K562 (cell line): ENCODE data around the gene PASD1. TPM values are rescaled to one million over a fixed set of nuclear protein-coding genes. Genes with fewer than 3 reads are reported as not detected.

Experiments
- BHLHE40 ChIP-seq: IDR thresholded peaks from 2 replicates; pipeline ENCODE4 v1.6.1; 2011; ENCODE audit warnings: low read length, improper control_type of control experiment
- CBX5 ChIP-seq: IDR thresholded peaks from 2 replicates; pipeline ENCODE4 v1.6.1; 2014; ENCODE audit warnings: low read depth, borderline replicate concordance
- CC2D1A ChIP-seq: fragments of 450-650 bp; IDR thresholded peaks from 2 replicates; pipeline ENCODE4 v1.6.1; 2017; ENCODE audit warnings: mild to moderate bottlenecking
- CHAMP1 ChIP-seq: fragments of 450-650 bp; IDR thresholded peaks from 2 replicates; pipeline ENCODE4 v1.6.1; 2016; ENCODE audit warnings: mild to moderate bottlenecking
- GABPA ChIP-seq: fragments of 200-800 bp; sonication (Bioruptor generic); conservative IDR thresholded peaks from 2 replicates; pipeline ENCODE4 v1.6.1; 2016; ENCODE audit warnings: low read depth, missing genetic modification characterization, missing compliant biosample characterization
- MCM2 ChIP-seq: fragments of 450-650 bp; IDR thresholded peaks from 2 replicates; pipeline ENCODE4 v1.6.1; 2017; ENCODE audit warnings: low read depth, mild to moderate bottlenecking
- MED1 ChIP-seq: sonication (generic); formaldehyde crosslinking; IDR thresholded peaks from 2 replicates; pipeline ENCODE4 v1.8.1; 2023; ENCODE audit warnings: missing genetic modification reagents, borderline replicate concordance
- RAD51 ChIP-seq: fragments of 450-650 bp; IDR thresholded peaks from 2 replicates; pipeline ENCODE4 v1.7.1; 2016; ENCODE audit warnings: low read depth, mild to moderate bottlenecking, borderline replicate concordance
- RBM15 ChIP-seq: fragments of 200-400 bp; formaldehyde crosslinking; IDR thresholded peaks from 2 replicates; pipeline ENCODE4 v1.6.1; 2018; ENCODE audit warnings: mild to moderate bottlenecking, low read length, moderate library complexity; ENCODE audit not compliant: insufficient read depth
- RERE ChIP-seq: sonication (generic); formaldehyde crosslinking; IDR thresholded peaks from 2 replicates; pipeline ENCODE4 v1.8.0; 2023; ENCODE audit warnings: missing genetic modification reagents, mild to moderate bottlenecking, borderline replicate concordance
- SMAD4 ChIP-seq: fragments of 250-450 bp; sonication (Bioruptor Pico); conservative IDR thresholded peaks from 2 replicates; pipeline ENCODE4 v1.8.0; 2021; ENCODE audit warnings: inconsistent platforms, mild to moderate bottlenecking, moderate library complexity
- SOX6 ChIP-seq: fragments of 450-650 bp; IDR thresholded peaks from 2 replicates; pipeline ENCODE4 v1.6.1; 2014; ENCODE audit warnings: mild to moderate bottlenecking
- UBTF ChIP-seq, 2 experiments: IDR thresholded peaks; 2 replicates each; pipeline ENCODE4 v1.6.1; 2012; ENCODE audit warnings: improper control_type of control experiment in 2 of 2, low read depth in 2 of 2, low read length in 2 of 2, borderline replicate concordance in 1 of 2
- ZBTB9 ChIP-seq: fragments of 450-650 bp; formaldehyde crosslinking; IDR thresholded peaks from 2 replicates; pipeline ENCODE4 v1.4.0; 2020; ENCODE audit warnings: mild to moderate bottlenecking, moderate library complexity
- ZNF280B ChIP-seq: fragments of 250-450 bp; sonication (Bioruptor Pico); IDR thresholded peaks from 2 replicates; pipeline ENCODE4 v1.5.1; 2021; ENCODE audit warnings: mild to moderate bottlenecking
- ZNF780A ChIP-seq: fragments of 250-450 bp; sonication (Bioruptor Pico); IDR thresholded peaks from 2 replicates; pipeline ENCODE4 v1.5.0; 2021; ENCODE audit warnings: mild to moderate bottlenecking
- polyA plus RNA-seq, 8 experiments: library from polyadenylated mRNA; depleted of rRNA in 4 of 8; stranded (reverse) in 5 of 8; unstranded in 3 of 8; fragments of >200 nt; fragmentation: Nextera tagmentation in 2 of 8; fragmentation: Illumina TruSeq in 1 of 8; extraction: Ambion mirVana in 2 of 8; extraction: Trizol in 1 of 8; gene quantifications; 2 replicates each; pipeline versions ENCODE4 v1.2.1 to v1.2.3, GENCODE V29; 2011 to 2014; ENCODE audit warnings: inconsistent platforms in 1 of 8, missing spikeins in 1 of 8
- total RNA-seq, 7 experiments: library from RNA; depleted of rRNA in 6 of 7; stranded (reverse); fragments of >200 nt in 6 of 7; fragmentation: Illumina TruSeq in 2 of 7; extraction: Trizol in 2 of 7; gene quantifications; 2 replicates each; pipeline versions ENCODE4 v1.2.1 to v1.2.3, GENCODE V29; 2011 to 2021; ENCODE audit warnings: low replicate concordance in 1 of 7

The PASD1 gene
- total and polyA plus RNA-seq, 9 of the 15 experiments (the other 6 are each of a cell fraction or from before 2014, with no cell fraction given), result 1.7 to 12.8 (median 9.6) TPM

GRCh38 chrX:151633157-151633556, 69.7 kb downstream of the PASD1 start (continued):
- no peak for TF ChIP-seq ZBTB9
- no peak for TF ChIP-seq RERE (CRISPR knock-in tag)
- TF ChIP-seq GABPA (tag), result no peak
- TF ChIP-seq RAD51, result no peak
- 0 out of 2 replicates have a peak, but pooled peaks have one; percentile 20 for TF ChIP-seq CHAMP1
- TF ChIP-seq ZNF780A (CRISPR knock-in tag), result no peak
- TF ChIP-seq RBM15, result no peak
- no peak for TF ChIP-seq MCM2
- TF ChIP-seq SOX6, result peak; percentile 83
- peak; percentile 79 for TF ChIP-seq BHLHE40
- no peak for TF ChIP-seq CBX5
- no peak for TF ChIP-seq ZNF280B (CRISPR knock-in tag)
- TF ChIP-seq CC2D1A, result peak; percentile 67; the same call in 1 of the 2 replicates
- TF ChIP-seq MED1 (CRISPR knock-in tag), result no peak
- no peak for TF ChIP-seq UBTF (IDR thresholded peaks at IDR 0.05; ENCODE audit: borderline replicate concordance in 1 of 2, low read depth in 2 of 2, low read length in 2 of 2)
- TF ChIP-seq SMAD4, result peak; percentile 94
